CD14-positive monocyte (primary cell): ENCODE measurements around the gene TJP2. TPM values are rescaled to one million over a fixed set of nuclear protein-coding genes. Genes with fewer than 3 reads are reported as not detected.

Source experiments
- DNase-seq, 3 donors: peaks; one replicate each; pipeline ENCODE4 v3.0.0-alpha.2; 2011 to 2022
- H2AFZ ChIP-seq: 2 replicates; pipeline ENCODE4 v1.6.0; 2012; ENCODE audit warnings: mild to moderate bottlenecking, low read depth, low read length, inconsistent platforms; ENCODE audit not compliant: insufficient read depth, poor library complexity, severe bottlenecking
- H3K27ac ChIP-seq, 2 donors: 1 replicate in 1 of 2; 2 replicates in 1 of 2; pipeline ENCODE4 v1.5.1; 2012 to 2013; ENCODE audit warnings: low read length in 2 of 2, control low read depth in 1 of 2, inconsistent platforms in 1 of 2, low read depth in 1 of 2, mild to moderate bottlenecking in 1 of 2
- H3K27me3 ChIP-seq, 2 donors: one replicate each; pipeline versions ENCODE4 v1.6.0 to v1.6.1; 2011 to 2013; ENCODE audit warnings: low read length in 2 of 2; ENCODE audit not compliant: control insufficient read depth in 2 of 2, insufficient read depth in 2 of 2
- H3K36me3 ChIP-seq, 2 donors: replicated peaks in 1 of 2; 1 replicate in 1 of 2; 2 replicates in 1 of 2; pipeline versions ENCODE4 v1.5.1 to v1.6.1; 2012 to 2013; ENCODE audit warnings: low read length in 2 of 2, control low read depth in 1 of 2, inconsistent platforms in 1 of 2, mild to moderate bottlenecking in 1 of 2; ENCODE audit not compliant: insufficient read depth in 2 of 2, control insufficient read depth in 1 of 2
- H3K4me1 ChIP-seq, 2 donors: 1 replicate in 1 of 2; 2 replicates in 1 of 2; pipeline versions ENCODE4 v1.5.1 to v1.6.1; 2012 to 2013; ENCODE audit warnings: low read length in 2 of 2, control low read depth in 1 of 2, inconsistent platforms in 1 of 2, mild to moderate bottlenecking in 1 of 2, moderate library complexity in 1 of 2; ENCODE audit not compliant: insufficient read depth in 2 of 2, control insufficient read depth in 1 of 2
- H3K4me2 ChIP-seq: replicated peaks from 2 replicates; pipeline ENCODE3; 2012; ENCODE audit warnings: low read length, moderate library complexity, mild to moderate bottlenecking; ENCODE audit not compliant: poor library complexity, severe bottlenecking; ENCODE audit errors: extremely low read depth
- H3K4me3 ChIP-seq, 3 experiments: fragments of 200-600 bp in 1 of 3; sonication (generic) in 1 of 3; replicated peaks in 1 of 3; 1 replicate in 2 of 3; 2 replicates in 1 of 3; pipeline ENCODE4 v1.5.1; 2011 to 2013; ENCODE audit warnings: low read length in 3 of 3, mild to moderate bottlenecking in 3 of 3, control low read depth in 2 of 3, low read depth in 2 of 3, inconsistent platforms in 1 of 3, moderate library complexity in 1 of 3
- H3K79me2 ChIP-seq: 2 replicates; pipeline ENCODE4 v1.6.0; 2012; ENCODE audit warnings: mild to moderate bottlenecking, control low read depth, inconsistent platforms, low read length, moderate library complexity; ENCODE audit not compliant: insufficient read depth
- H3K9ac ChIP-seq: 2 replicates; pipeline ENCODE4 v1.6.0; 2017; ENCODE audit warnings: low read length, mild to moderate bottlenecking; ENCODE audit not compliant: insufficient read depth, poor library complexity, severe bottlenecking
- H3K9me3 ChIP-seq, 2 donors: replicated peaks in 1 of 2; 1 replicate in 1 of 2; 2 replicates in 1 of 2; pipeline versions ENCODE4 v1.5.1 to v1.6.1; 2012 to 2013; ENCODE audit warnings: low read length in 2 of 2, control low read depth in 1 of 2; ENCODE audit not compliant: control insufficient read depth in 1 of 2, insufficient read depth in 1 of 2
- H4K20me1 ChIP-seq: 2 replicates; pipeline ENCODE4 v1.6.0; 2012; ENCODE audit warnings: mild to moderate bottlenecking, low read length, control low read depth, moderate library complexity; ENCODE audit not compliant: insufficient read depth
- H3K27ac Mint-ChIP-seq, 7 donors: one replicate each; pipeline ENCODE4 v1.8.0; 2020; ENCODE audit warnings: mild to moderate bottlenecking in 7 of 7, mixed read lengths in 7 of 7, moderate library complexity in 6 of 7, inconsistent platforms in 2 of 7
- H3K27me3 Mint-ChIP-seq, 3 donors: one replicate each; pipeline ENCODE4 v1.8.0; 2021 to 2022; ENCODE audit warnings: low read depth in 3 of 3, mild to moderate bottlenecking in 3 of 3, mixed read lengths in 3 of 3, moderate library complexity in 3 of 3, inconsistent platforms in 1 of 3
- H3K36me3 Mint-ChIP-seq, 2 donors: one replicate each; pipeline ENCODE4 v1.8.0; 2020; ENCODE audit warnings: mixed read lengths in 2 of 2, inconsistent platforms in 1 of 2, mild to moderate bottlenecking in 1 of 2
- H3K4me1 Mint-ChIP-seq: one replicate; pipeline ENCODE4 v1.8.0; 2020; ENCODE audit warnings: mild to moderate bottlenecking, mixed read lengths
- H3K4me3 Mint-ChIP-seq, 2 donors: one replicate each; pipeline ENCODE4 v1.8.0; 2020; ENCODE audit warnings: mild to moderate bottlenecking in 2 of 2, mixed read lengths in 2 of 2, moderate library complexity in 1 of 2
- H3K9me3 Mint-ChIP-seq, 7 donors: one replicate each; pipeline ENCODE4 v1.8.0; 2020 to 2022; ENCODE audit warnings: mixed read lengths in 7 of 7, mild to moderate bottlenecking in 6 of 7, moderate library complexity in 6 of 7, inconsistent platforms in 2 of 7
- WGBS: methylation state at CpG from one replicate; pipeline ENCODE4 v1.1.5; 2013; ENCODE audit warnings: missing lambda C conversion rate; ENCODE audit not compliant: insufficient coverage; 5-methylcytosine and 5-hydroxymethylcytosine counted together
- intact Hi-C, 2 donors: fragments of 100-400 bp; cut with micrococcal nuclease; formaldehyde crosslinking; loops; one replicate each; pipeline versions ENCODE4 v1.15.0 to v1.15.1; 2023
- polyA plus RNA-seq, 3 donors: library from polyadenylated mRNA; depleted of rRNA in 1 of 3; unstranded in 2 of 3; stranded (reverse) in 1 of 3; fragments of 300-500 nt in 2 of 3; fragments of >200 nt in 1 of 3; fragmentation: Illumina TruSeq in 2 of 3; gene quantifications; 1 replicate in 2 of 3; 2 replicates in 1 of 3; pipeline ENCODE4 v1.2.3, GENCODE V29; 2012 to 2021
- TF ChIP-seq, protein P1 (sequence below): fragments of 200-600 bp; IDR thresholded peaks from one replicate; pipeline ENCODE4 v1.8.0; 2022; ENCODE audit warnings: antibody characterized with exemption, mild to moderate bottlenecking

Gene TJP2
- polyA plus RNA-seq, 3 donors = 8.0 to 17.8 (median 13.8) TPM

DNA sequence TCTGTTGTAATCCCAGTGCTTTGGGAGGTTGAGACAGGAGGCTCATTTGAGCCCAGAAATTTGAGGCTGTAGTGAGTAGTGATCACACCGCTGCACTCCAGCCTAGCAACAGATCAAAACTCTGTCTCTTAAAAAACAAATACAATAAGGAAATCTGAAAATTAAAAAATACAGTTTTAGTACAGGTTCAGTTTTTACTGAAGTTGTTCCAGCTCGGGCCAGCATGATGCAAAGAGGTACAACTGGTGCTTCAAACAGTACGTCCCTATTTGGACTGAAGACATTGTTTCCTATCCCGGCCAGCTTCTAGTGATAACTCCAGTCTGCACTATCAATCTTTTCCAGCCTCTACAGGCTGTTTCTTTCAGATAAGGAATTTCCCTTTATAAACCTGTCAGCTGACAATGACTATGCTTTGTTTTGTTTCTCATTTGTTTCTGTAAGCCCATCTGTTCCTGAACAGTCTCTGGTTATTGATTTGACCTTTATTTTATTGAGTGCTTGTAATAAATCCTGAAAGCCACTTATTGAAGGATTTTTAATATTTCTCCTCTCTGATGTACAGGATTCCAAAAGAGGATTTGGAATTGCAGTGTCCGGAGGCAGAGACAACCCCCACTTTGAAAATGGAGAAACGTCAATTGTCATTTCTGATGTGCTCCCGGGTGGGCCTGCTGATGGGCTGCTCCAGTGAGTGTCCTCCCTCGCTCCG, 41.9 kb downstream of the TJP2 start:
- Mint-ChIP-seq H3K36me3 (peaks cover 31 to 43% of the 10 kb centered on the region in 2 donors), H3K4me1 (no peaks in the 10 kb centered on the region), H3K27ac (no peak overlapping the region), H3K27me3 (peaks cover 0 to 1% (median 0%) of the 10 kb centered on the region in 3 donors), H3K4me3 (no peak overlapping the region), H3K9me3 (peaks cover 0 to 3% (median 0%) of the 10 kb centered on the region in 7 donors)
- intact Hi-C loops = no loop called here
- no peaks in the 10 kb centered on the region for H4K20me1 ChIP-seq
- no peaks in the 10 kb centered on the region for H3K9me3 ChIP-seq
- DNase-seq = no peak
- H3K36me3 ChIP-seq = peaks cover 14 to 42% of the 10 kb centered on the region in 2 donors
- H3K27ac ChIP-seq = no peak overlapping the region
- H3K9ac ChIP-seq = no peak overlapping the region
- WGBS = 39% methylated on average over 2 of the region's 9 CpGs
- TF ChIP-seq, protein P1, sequence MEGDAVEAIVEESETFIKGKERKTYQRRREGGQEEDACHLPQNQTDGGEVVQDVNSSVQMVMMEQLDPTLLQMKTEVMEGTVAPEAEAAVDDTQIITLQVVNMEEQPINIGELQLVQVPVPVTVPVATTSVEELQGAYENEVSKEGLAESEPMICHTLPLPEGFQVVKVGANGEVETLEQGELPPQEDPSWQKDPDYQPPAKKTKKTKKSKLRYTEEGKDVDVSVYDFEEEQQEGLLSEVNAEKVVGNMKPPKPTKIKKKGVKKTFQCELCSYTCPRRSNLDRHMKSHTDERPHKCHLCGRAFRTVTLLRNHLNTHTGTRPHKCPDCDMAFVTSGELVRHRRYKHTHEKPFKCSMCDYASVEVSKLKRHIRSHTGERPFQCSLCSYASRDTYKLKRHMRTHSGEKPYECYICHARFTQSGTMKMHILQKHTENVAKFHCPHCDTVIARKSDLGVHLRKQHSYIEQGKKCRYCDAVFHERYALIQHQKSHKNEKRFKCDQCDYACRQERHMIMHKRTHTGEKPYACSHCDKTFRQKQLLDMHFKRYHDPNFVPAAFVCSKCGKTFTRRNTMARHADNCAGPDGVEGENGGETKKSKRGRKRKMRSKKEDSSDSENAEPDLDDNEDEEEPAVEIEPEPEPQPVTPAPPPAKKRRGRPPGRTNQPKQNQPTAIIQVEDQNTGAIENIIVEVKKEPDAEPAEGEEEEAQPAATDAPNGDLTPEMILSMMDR = no peak
- no peak overlapping the region for H3K4me3 ChIP-seq
- no peak overlapping the region for H3K4me2 ChIP-seq
- no peaks in the 10 kb centered on the region for H3K27me3 ChIP-seq
- H2AFZ ChIP-seq = no peak overlapping the region
- no peaks in the 10 kb centered on the region for H3K79me2 ChIP-seq
- no peaks in the 10 kb centered on the region for H3K4me1 ChIP-seq

DNA sequence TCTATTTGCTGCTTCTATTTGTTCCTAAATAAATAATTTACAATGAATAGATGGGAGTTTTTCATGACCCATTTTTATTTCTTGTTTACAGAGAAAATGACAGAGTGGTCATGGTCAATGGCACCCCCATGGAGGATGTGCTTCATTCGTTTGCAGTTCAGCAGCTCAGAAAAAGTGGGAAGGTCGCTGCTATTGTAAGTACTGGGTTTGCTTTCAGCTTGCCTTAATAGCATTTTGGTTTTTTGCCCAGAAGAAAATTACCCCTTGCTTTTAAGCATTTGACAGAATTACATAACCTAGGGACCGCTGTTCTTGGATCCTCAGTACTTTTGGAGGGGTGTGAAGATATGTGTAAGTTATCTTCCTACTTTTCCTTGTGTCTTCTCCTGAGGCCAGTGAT, 44.1 kb downstream of the TJP2 start:
- TF ChIP-seq, protein P1 = no peak
- Mint-ChIP-seq H3K4me3 (no peak overlapping the region), H3K36me3 (peaks cover 39 to 48% of the 10 kb centered on the region in 2 donors), H3K27me3 (peaks cover 0 to 1% (median 0%) of the 10 kb centered on the region in 3 donors), H3K27ac (no peak overlapping the region), H3K4me1 (no peaks in the 10 kb centered on the region), H3K9me3 (peaks cover 0 to 3% (median 0%) of the 10 kb centered on the region in 7 donors)
- no peaks in the 10 kb centered on the region for H3K9me3 ChIP-seq
- DNase-seq = no peak
- WGBS = no CpG with 5 or more reads among the region's 3 CpGs
- no peaks in the 10 kb centered on the region for H4K20me1 ChIP-seq
- no peaks in the 10 kb centered on the region for H3K4me1 ChIP-seq
- H3K27ac ChIP-seq = no peak overlapping the region
- H3K9ac ChIP-seq = no peak overlapping the region
- no peak overlapping the region for H2AFZ ChIP-seq
- intact Hi-C loops = no loop called here
- H3K79me2 ChIP-seq = no peaks in the 10 kb centered on the region
- no peak overlapping the region for H3K4me2 ChIP-seq
- H3K36me3 ChIP-seq = peaks cover 14 to 61% of the 10 kb centered on the region in 2 donors
- no peak overlapping the region for H3K4me3 ChIP-seq
- no peaks in the 10 kb centered on the region for H3K27me3 ChIP-seq
